Neural cell (in vitro differentiated cells): ENCODE measurements around the gene ZSCAN2. TPM values are rescaled to one million over a fixed set of nuclear protein-coding genes. Genes with fewer than 3 reads are reported as not detected.

Source experiments
- H2AFZ ChIP-seq: fragments of 200-600, 300-800 bp; sonication (generic), shearing (Covaris generic); 2 replicates; pipeline ENCODE4 v1.6.0; 2014; ENCODE audit warnings: low read depth, mild to moderate bottlenecking, antibody characterized with exemption, low read length, moderate library complexity
- H3F3A ChIP-seq: fragments of 200-600 bp; shearing (Covaris generic); 2 replicates; pipeline ENCODE4 v1.6.1; 2016; ENCODE audit warnings: mild to moderate bottlenecking, moderate library complexity, mixed read lengths, antibody characterized with exemption, low read length; ENCODE audit not compliant: insufficient read depth, poor library complexity, severe bottlenecking
- H3K27ac ChIP-seq: fragments of 200-600, 300-800 bp; sonication (generic), shearing (Covaris generic); 2 replicates; pipeline ENCODE4 v1.5.1; 2014; ENCODE audit warnings: mild to moderate bottlenecking, low read length, moderate library complexity
- H3K27me3 ChIP-seq: fragments of 300-800, 200-600 bp; sonication (generic), shearing (Covaris generic); 2 replicates; pipeline ENCODE4 v1.6.0; 2014; ENCODE audit warnings: mild to moderate bottlenecking, low read depth, low read length, moderate library complexity; ENCODE audit not compliant: insufficient read depth
- H3K36me3 ChIP-seq: fragments of 300-800, 200-600 bp; sonication (generic), shearing (Covaris generic); 2 replicates; pipeline ENCODE4 v1.5.1; 2014; ENCODE audit warnings: mild to moderate bottlenecking, antibody characterized with exemption, low read length, moderate library complexity; ENCODE audit not compliant: insufficient read depth
- H3K4me2 ChIP-seq: fragments of 300-800, 200-600 bp; sonication (generic), shearing (Covaris generic); 2 replicates; pipeline ENCODE4 v1.6.0; 2014; ENCODE audit warnings: mild to moderate bottlenecking, low read length
- H3K4me3 ChIP-seq: fragments of 300-800, 200-600 bp; sonication (generic), shearing (Covaris generic); 2 replicates; pipeline ENCODE4 v1.5.1; 2014; ENCODE audit warnings: mild to moderate bottlenecking, low read length, moderate library complexity
- H3K79me2 ChIP-seq: fragments of 200-600 bp; shearing (Covaris generic); replicated peaks from 2 replicates; pipeline ENCODE4 v1.6.0; 2014; ENCODE audit warnings: mild to moderate bottlenecking, low read length, moderate library complexity; ENCODE audit not compliant: insufficient read depth
- H3K9ac ChIP-seq: fragments of 300-800, 200-600 bp; sonication (generic), shearing (Covaris generic); 2 replicates; pipeline ENCODE4 v1.6.1; 2016; ENCODE audit warnings: mild to moderate bottlenecking, low read length, mixed read lengths
- H3K9me2 ChIP-seq: fragments of 200-600 bp; shearing (Covaris generic); 2 replicates; pipeline ENCODE4 v1.6.1; 2016; ENCODE audit warnings: mild to moderate bottlenecking, low read length, mixed read lengths; ENCODE audit not compliant: insufficient read depth
- H3K9me3 ChIP-seq: fragments of 200-600, 300-800 bp; sonication (generic), shearing (Covaris generic); 2 replicates; pipeline ENCODE4 v1.6.1; 2016; ENCODE audit warnings: mild to moderate bottlenecking, mixed run types, low read length, moderate library complexity, mixed read lengths
- H4K20me1 ChIP-seq: fragments of 200-600 bp; shearing (Covaris generic); 2 replicates; pipeline ENCODE4 v1.6.1; 2016; ENCODE audit warnings: mild to moderate bottlenecking, mixed run types; ENCODE audit not compliant: insufficient read depth
- EP300 ChIP-seq: fragments of 450-650 bp; conservative IDR thresholded peaks from 2 replicates; pipeline ENCODE4 v1.6.1; 2014; ENCODE audit warnings: antibody characterized with exemption, mild to moderate bottlenecking, moderate library complexity; ENCODE audit not compliant: poor library complexity, severe bottlenecking
- EZH2 ChIP-seq: fragments of 200-600, 300-800 bp; shearing (Covaris generic), sonication (generic); IDR thresholded peaks from 2 replicates; pipeline ENCODE4 v1.6.1; 2014; ENCODE audit warnings: antibody characterized with exemption, low read length, borderline replicate concordance, mild to moderate bottlenecking; ENCODE audit not compliant: insufficient read depth, poor library complexity, severe bottlenecking
- MXI1 ChIP-seq: fragments of 450-650 bp; conservative IDR thresholded peaks from 2 replicates; pipeline ENCODE4 v1.6.1; 2014; ENCODE audit warnings: antibody characterized with exemption, mild to moderate bottlenecking; ENCODE audit not compliant: poor library complexity, severe bottlenecking
- POLR2AphosphoS5 ChIP-seq: IDR thresholded peaks from 2 replicates; pipeline ENCODE4 v1.6.1; 2012
- RAD21 ChIP-seq: fragments of 450-650 bp; conservative IDR thresholded peaks from 2 replicates; pipeline ENCODE4 v1.6.1; 2014; ENCODE audit warnings: antibody characterized with exemption, mild to moderate bottlenecking, moderate library complexity
- SMC3 ChIP-seq: fragments of 450-650 bp; conservative IDR thresholded peaks from 2 replicates; pipeline ENCODE4 v1.6.1; 2014; ENCODE audit warnings: antibody characterized with exemption, mild to moderate bottlenecking, moderate library complexity; ENCODE audit not compliant: poor library complexity
- TAF1 ChIP-seq: IDR thresholded peaks from 2 replicates; pipeline ENCODE4 v1.6.1; 2012; ENCODE audit warnings: low read depth
- polyA plus RNA-seq: library from polyadenylated mRNA; depleted of rRNA; stranded (reverse); fragments of >200 nt; gene quantifications from 2 replicates; pipeline ENCODE4 v1.2.3, GENCODE V29; 2014
- TF ChIP-seq, protein P1 (sequence below): fragments of 450-650 bp; IDR thresholded peaks from 2 replicates; pipeline ENCODE4 v1.5.1; 2014; ENCODE audit warnings: antibody characterized with exemption, mild to moderate bottlenecking, moderate library complexity; ENCODE audit not compliant: poor library complexity, severe bottlenecking
- TF ChIP-seq, protein P2 (sequence below): IDR thresholded peaks from 2 replicates; pipeline ENCODE4 v1.6.1; 2012; ENCODE audit warnings: borderline replicate concordance

The ZSCAN2 gene
- polyA plus RNA-seq, 1 donor from 2014 or later: 55.6 TPM

DNA sequence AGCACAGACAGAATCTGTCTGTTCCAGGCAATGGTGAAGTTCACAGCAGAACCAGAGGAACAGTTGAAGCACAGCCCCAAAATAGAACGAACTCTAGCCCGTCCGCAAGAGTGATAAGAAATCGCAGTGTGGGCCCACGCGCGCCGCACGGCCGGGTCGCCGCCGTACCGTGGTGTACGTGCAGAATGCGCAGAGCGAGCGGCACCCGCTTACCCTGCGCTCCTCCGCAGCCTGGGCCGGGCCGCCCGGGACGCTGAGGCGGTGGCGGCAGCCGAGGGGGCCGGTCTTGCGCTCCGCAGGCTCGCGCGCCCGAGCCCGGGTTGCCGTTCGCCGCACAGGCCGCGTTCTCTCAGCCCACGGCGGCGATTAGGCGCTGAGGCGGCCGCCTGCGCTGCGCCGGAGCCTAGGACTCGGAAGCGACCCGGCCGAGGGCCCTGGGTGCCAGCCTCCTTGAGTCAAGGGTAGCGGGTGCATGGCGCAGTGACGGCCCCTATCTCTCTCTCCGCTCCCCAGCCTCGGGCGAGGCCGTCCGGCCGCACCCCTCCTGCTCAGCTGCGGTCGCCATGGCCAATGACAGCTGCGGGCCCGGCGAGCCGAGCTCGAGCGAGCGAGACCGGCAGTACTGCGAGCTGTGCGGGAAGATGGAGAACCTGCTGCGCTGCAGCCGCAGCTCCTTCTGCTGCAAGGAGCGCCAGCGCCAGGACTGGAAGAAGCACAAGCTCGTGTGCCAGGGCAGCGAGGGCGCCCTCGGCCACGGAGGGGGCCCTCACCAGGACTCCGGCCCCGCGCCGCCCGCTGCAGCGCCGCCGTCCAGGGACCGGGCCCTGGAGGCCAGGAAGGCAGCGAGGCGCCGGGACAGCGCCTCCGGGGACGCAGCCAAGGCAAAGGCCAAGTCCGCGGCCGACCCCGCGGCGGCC is 32.8 kb downstream of the ZSCAN2 start:
- H3K4me3 ChIP-seq: peak overlapping the region; percentile 81
- peak overlapping the region; percentile 21 for H2AFZ ChIP-seq
- no peaks in the 10 kb centered on the region for H4K20me1 ChIP-seq
- no peaks in the 10 kb centered on the region for H3K9me3 ChIP-seq
- peak overlapping the region; percentile 73 for H3K27ac ChIP-seq
- H3K79me2 ChIP-seq: peaks cover 20% of the 10 kb centered on the region
- H3F3A ChIP-seq: no peaks in the 10 kb centered on the region
- peak overlapping the region; percentile 83 for H3K9ac ChIP-seq
- peak overlapping the region; percentile 68 for H3K4me2 ChIP-seq
- no peaks in the 10 kb centered on the region for H3K36me3 ChIP-seq
- TF ChIP-seq MXI1 (peak; percentile 44), RAD21 (no peak), POLR2AphosphoS5 (peak; percentile 50)
- TF ChIP-seq, protein P1, sequence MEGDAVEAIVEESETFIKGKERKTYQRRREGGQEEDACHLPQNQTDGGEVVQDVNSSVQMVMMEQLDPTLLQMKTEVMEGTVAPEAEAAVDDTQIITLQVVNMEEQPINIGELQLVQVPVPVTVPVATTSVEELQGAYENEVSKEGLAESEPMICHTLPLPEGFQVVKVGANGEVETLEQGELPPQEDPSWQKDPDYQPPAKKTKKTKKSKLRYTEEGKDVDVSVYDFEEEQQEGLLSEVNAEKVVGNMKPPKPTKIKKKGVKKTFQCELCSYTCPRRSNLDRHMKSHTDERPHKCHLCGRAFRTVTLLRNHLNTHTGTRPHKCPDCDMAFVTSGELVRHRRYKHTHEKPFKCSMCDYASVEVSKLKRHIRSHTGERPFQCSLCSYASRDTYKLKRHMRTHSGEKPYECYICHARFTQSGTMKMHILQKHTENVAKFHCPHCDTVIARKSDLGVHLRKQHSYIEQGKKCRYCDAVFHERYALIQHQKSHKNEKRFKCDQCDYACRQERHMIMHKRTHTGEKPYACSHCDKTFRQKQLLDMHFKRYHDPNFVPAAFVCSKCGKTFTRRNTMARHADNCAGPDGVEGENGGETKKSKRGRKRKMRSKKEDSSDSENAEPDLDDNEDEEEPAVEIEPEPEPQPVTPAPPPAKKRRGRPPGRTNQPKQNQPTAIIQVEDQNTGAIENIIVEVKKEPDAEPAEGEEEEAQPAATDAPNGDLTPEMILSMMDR: peak; percentile 23
- no peaks in the 10 kb centered on the region for H3K9me2 ChIP-seq
- H3K27me3 ChIP-seq: no peaks in the 10 kb centered on the region

DNA sequence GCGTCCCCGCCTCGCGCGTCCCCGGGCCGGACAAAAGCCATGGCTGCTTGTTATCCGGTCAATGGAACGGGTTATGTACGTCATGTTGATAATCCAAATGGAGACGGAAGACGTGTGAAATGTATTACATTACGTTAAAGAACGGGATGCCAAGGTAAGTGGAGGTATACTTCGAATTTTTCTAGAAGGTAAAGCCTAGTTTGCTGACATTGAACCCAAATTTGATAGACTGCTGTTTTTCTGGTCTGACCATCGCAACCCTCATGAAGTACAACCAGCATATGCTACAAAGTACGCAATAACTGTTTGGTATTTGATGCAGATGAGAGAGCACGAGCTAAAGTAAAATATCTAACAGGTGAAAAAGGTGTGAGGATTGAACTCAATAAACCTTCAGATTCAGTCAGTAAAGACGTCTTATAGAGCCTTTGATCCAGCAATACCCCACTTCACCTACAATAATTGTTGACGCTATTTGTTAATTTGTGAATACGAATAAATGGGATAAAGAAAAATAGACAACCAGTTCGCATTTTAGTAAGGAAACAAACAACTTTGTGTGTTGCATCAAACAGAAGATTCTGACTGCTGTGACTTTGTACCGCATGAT is 33.5 kb downstream of the ZSCAN2 start:
- peaks cover 20% of the 10 kb centered on the region for H3K79me2 ChIP-seq
- no peak for TF ChIP-seq POLR2AphosphoS5
- TF ChIP-seq, protein P1: no peak
- TF ChIP-seq RAD21: no peak
- no peaks in the 10 kb centered on the region for H3K9me2 ChIP-seq
- H3K27ac ChIP-seq: peak overlapping the region; percentile 73
- H3K4me2 ChIP-seq: peak overlapping the region; percentile 66
- H2AFZ ChIP-seq: peak overlapping the region; percentile 19
- H3K36me3 ChIP-seq: no peaks in the 10 kb centered on the region
- peak overlapping the region; percentile 83 for H3K9ac ChIP-seq
- no peaks in the 10 kb centered on the region for H3K27me3 ChIP-seq
- no peaks in the 10 kb centered on the region for H4K20me1 ChIP-seq
- H3K9me3 ChIP-seq: no peaks in the 10 kb centered on the region
- peak overlapping the region; percentile 81 for H3K4me3 ChIP-seq
- H3F3A ChIP-seq: no peaks in the 10 kb centered on the region

DNA sequence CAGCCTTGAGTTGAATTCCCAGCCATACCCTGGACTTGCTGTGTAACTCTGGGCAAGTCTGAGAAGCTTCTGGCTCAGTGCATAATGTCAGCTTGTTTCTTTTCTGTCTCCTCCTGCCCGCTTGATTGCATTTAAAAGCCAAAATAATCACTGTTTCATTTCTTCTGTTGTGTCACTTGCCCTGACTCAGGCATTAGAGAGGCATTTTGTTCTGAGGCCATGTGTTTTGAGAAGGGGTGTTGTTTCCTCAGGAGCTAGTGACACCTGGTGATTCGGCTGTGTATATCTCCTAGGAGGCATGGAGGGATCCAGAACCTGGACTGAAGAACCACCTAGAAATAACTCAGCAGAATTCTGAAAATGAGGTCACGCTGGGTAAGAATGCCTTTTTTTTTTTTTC is 37.3 kb downstream of the ZSCAN2 start:
- Histone ChIP-seq H3K9ac (no peak overlapping the region), H3K4me3 (no peak overlapping the region)

More for the DNA sequence above, 37.3 kb downstream of the ZSCAN2 start:
- Histone ChIP-seq H4K20me1 (no peaks in the 10 kb centered on the region), H3K9me2 (no peaks in the 10 kb centered on the region), H3K27me3 (no peaks in the 10 kb centered on the region), H2AFZ (no peak overlapping the region), H3K4me2 (no peak overlapping the region), H3K79me2 (peaks cover 12% of the 10 kb centered on the region), H3K36me3 (peaks cover 6% of the 10 kb centered on the region), H3F3A (no peaks in the 10 kb centered on the region), H3K27ac (no peak overlapping the region), H3K9me3 (no peaks in the 10 kb centered on the region)
- TF ChIP-seq EZH2 (no peak), SMC3 (no peak), MXI1 (no peak), RAD21 (no peak), EP300 (no peak), POLR2AphosphoS5 (no peak), TAF1 (no peak)
- TF ChIP-seq, protein P2, sequence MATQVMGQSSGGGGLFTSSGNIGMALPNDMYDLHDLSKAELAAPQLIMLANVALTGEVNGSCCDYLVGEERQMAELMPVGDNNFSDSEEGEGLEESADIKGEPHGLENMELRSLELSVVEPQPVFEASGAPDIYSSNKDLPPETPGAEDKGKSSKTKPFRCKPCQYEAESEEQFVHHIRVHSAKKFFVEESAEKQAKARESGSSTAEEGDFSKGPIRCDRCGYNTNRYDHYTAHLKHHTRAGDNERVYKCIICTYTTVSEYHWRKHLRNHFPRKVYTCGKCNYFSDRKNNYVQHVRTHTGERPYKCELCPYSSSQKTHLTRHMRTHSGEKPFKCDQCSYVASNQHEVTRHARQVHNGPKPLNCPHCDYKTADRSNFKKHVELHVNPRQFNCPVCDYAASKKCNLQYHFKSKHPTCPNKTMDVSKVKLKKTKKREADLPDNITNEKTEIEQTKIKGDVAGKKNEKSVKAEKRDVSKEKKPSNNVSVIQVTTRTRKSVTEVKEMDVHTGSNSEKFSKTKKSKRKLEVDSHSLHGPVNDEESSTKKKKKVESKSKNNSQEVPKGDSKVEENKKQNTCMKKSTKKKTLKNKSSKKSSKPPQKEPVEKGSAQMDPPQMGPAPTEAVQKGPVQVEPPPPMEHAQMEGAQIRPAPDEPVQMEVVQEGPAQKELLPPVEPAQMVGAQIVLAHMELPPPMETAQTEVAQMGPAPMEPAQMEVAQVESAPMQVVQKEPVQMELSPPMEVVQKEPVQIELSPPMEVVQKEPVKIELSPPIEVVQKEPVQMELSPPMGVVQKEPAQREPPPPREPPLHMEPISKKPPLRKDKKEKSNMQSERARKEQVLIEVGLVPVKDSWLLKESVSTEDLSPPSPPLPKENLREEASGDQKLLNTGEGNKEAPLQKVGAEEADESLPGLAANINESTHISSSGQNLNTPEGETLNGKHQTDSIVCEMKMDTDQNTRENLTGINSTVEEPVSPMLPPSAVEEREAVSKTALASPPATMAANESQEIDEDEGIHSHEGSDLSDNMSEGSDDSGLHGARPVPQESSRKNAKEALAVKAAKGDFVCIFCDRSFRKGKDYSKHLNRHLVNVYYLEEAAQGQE: no peak
- TF ChIP-seq, protein P1: no peak
